Muscle layer of colon (tissue), 2 donors: ENCODE data around the gene ATP4B.

Experiments
- H3K27ac ChIP-seq: one replicate; pipeline ENCODE4 v1.7.0; 2013; ENCODE audit warnings: low read depth, mild to moderate bottlenecking, low read length, moderate library complexity
- H3K27me3 ChIP-seq, 2 donors: one replicate each; pipeline ENCODE4 v1.7.0; 2013; ENCODE audit warnings: low read length in 2 of 2, mild to moderate bottlenecking in 2 of 2; ENCODE audit not compliant: insufficient read depth in 2 of 2, control insufficient read depth in 1 of 2
- H3K36me3 ChIP-seq: one replicate; pipeline ENCODE4 v1.7.0; 2013; ENCODE audit warnings: mild to moderate bottlenecking, low read length; ENCODE audit not compliant: insufficient read depth
- H3K4me1 ChIP-seq: one replicate; pipeline ENCODE4 v1.7.0; 2013; ENCODE audit warnings: mild to moderate bottlenecking, low read length; ENCODE audit not compliant: insufficient read depth
- H3K4me3 ChIP-seq, 2 donors: one replicate each; pipeline ENCODE4 v1.7.0; 2013; ENCODE audit warnings: low read length in 2 of 2, low read depth in 1 of 2, mild to moderate bottlenecking in 1 of 2, moderate library complexity in 1 of 2
- H3K9ac ChIP-seq: one replicate; pipeline ENCODE4 v1.7.0; 2013; ENCODE audit warnings: low read length
- H3K9me3 ChIP-seq: one replicate; pipeline ENCODE4 v1.7.0; 2013; ENCODE audit warnings: mild to moderate bottlenecking, low read length
- donor health status: abdominal sarcoma.
- donor health status: Adenocarcinoma of cecum.

The ATP4B gene

DNA sequence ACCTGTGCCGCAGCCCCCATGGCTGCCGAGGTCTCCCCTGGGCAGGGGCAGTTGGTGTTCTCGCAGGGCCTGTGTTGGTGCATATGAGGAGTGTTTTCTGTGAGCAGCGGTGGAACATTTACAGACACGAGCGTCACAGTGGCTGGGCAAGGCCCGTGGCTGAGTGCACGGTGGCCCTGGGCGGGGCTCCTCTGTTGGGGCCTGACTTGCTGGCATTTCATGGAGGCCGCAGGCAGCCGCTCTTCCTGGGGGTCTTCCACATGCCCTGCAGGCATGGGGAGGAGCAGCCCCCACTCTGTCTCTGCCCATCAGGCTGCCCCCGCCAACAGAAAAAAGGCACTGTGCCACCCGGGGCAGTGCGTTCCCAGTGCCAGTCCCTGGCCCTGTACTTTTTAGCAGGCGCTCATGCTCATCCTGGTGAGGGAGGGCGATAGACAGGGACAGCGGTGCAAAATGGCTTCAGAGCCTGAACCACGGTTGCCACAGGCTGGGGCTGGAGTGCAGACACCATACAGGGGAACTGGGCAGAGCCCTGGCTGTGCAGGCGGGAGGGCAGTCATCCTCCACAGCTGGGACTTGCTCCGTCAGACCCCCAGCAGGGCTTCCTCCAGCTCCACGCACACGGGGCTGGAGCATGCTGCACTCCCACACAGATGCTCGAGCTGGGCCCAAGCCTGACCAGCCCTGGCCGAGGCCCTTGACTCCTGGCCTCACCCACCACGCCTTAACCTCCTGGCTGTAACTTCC lies 49.9 kb downstream of the ATP4B start:
- Histone ChIP-seq H3K4me3 (no peak overlapping the region), H3K9me3 (no peaks in the 10 kb centered on the region), H3K4me1 (no peaks in the 10 kb centered on the region), H3K27ac (no peak overlapping the region), H3K36me3 (no peaks in the 10 kb centered on the region), H3K27me3 (no peaks in the 10 kb centered on the region), H3K9ac (no peak overlapping the region)

DNA sequence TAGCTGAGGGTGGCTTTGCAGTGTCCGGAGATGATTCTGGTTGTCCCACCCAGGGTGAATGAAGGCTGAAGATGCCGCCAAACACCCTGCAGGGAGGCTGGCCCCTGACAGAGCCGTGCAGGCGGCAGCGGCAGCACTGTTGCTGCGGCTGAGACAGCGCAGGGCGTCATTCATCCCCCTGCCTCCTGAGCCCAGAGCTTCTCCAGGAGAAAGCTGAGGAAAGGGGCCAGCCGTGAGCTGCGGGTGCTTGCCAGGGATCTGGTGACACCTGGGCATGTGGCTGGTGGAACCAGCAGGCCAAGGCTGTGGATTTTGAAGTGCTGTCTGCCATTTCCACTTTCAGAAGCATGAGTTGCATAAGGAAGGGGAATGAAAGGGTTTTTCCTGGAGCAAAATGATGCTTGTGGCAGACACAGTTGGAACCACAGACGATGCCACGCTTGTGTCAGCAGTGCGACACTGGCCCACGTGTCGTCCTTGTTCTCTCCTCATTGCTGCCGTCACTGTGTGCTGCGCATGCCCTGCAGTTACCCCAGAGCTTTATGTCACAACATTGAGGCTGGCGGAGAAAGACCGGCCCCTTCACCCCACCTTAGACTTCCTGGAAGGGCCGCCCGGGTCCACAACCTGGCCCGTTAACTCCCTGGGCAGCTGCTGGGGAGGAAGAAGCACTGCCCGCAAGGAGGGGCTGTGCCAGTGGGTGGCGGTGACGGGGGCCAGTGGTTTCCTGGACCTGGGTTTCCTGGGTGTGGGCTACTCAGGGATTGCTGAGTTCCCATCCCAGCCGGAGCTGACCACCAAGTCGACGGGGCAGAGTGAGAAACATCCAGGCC lies 50.7 kb downstream of the ATP4B start:
- H3K27me3 ChIP-seq, result no peaks in the 10 kb centered on the region
- no peaks in the 10 kb centered on the region for H3K36me3 ChIP-seq
- H3K4me3 ChIP-seq, result no peak overlapping the region
- H3K27ac ChIP-seq, result no peak overlapping the region
- H3K9me3 ChIP-seq, result no peaks in the 10 kb centered on the region
- H3K4me1 ChIP-seq, result no peaks in the 10 kb centered on the region
- no peak overlapping the region for H3K9ac ChIP-seq

DNA sequence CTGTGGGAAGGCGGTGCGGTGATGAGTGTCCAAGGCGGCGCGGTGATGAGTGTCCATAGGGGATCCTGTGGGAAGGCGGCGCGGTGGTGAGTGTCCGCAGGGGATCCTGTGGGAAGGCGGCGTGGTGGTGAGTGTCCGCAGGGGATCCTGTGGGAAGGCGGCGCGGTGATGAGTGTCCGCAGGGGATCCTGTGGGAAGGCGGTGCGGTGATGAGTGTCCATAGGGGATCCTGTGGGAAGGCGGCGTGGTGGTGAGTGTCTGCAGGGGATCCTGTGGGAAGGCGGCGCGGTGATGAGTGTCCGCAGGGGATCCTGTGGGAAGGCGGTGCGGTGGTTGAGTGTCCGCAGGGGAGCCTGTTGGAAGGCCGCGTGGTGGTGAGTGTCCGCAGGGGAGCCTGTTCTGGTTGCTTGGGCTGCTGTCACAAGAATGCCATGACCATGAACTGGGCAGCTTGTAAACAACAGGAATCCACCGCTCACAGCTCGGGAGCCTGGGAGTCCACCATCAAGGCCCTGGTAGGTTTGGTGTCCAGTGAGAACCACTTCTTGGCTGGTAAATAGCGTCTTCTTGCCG lies 52.0 kb downstream of the ATP4B start:
- Histone ChIP-seq H3K36me3 (peaks cover under 1% of the 10 kb centered on the region), H3K27ac (no peak overlapping the region)

DNA sequence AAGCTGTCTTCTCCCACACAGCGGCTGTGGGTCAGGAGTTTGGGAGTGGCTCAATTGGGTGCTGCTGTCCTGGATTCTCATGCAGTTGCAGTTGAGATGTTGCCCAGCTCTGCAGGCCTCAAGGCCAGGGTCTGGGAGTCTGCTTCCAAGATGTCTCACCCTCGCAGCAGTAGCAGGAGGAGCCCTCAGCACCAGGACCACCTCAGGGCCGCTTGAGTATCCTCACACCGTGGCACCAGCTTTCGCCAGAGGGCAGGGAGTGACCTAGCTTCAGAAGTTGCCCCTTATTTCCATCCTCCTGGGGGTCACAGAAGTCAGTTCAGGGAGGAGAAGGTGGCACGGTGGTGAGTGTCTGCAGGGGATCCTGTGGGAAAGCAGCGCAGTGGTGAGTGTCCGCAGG lies 52.5 kb downstream of the ATP4B start:
- Histone ChIP-seq H3K9me3 (no peaks in the 10 kb centered on the region), H3K27me3 (no peaks in the 10 kb centered on the region), H3K27ac (no peak overlapping the region), H3K4me1 (no peaks in the 10 kb centered on the region), H3K4me3 (no peak overlapping the region), H3K36me3 (peaks cover 3% of the 10 kb centered on the region), H3K9ac (no peak overlapping the region)

More for the DNA sequence above, 52.0 kb downstream of the ATP4B start:
- Histone ChIP-seq H3K27me3 (no peaks in the 10 kb centered on the region), H3K4me3 (no peak overlapping the region), H3K9me3 (no peaks in the 10 kb centered on the region), H3K4me1 (no peaks in the 10 kb centered on the region), H3K9ac (no peak overlapping the region)

DNA sequence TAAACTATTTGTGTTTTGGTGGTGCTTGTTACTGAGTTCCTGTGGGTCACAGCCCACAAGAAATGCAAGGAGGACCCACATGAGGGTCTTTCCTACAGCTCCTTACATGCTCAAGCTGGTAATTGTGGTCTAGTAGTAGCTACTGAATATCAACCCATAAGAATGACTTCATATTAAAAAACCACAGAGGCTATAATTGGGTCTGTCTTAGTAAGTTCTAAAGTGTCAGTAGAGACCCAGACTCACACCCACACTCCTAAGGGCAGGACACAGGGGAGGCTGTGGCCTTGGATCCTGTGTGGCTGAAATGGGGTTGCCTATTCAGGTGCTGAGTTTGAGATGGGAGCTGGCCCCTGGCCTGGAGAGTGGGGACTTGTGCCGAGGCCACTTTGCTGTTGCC lies 53.8 kb downstream of the ATP4B start:
- Histone ChIP-seq H3K9me3 (no peaks in the 10 kb centered on the region), H3K27ac (no peak overlapping the region), H3K4me3 (no peak overlapping the region), H3K27me3 (no peaks in the 10 kb centered on the region), H3K9ac (no peak overlapping the region), H3K4me1 (no peaks in the 10 kb centered on the region), H3K36me3 (peaks cover 3% of the 10 kb centered on the region)

DNA sequence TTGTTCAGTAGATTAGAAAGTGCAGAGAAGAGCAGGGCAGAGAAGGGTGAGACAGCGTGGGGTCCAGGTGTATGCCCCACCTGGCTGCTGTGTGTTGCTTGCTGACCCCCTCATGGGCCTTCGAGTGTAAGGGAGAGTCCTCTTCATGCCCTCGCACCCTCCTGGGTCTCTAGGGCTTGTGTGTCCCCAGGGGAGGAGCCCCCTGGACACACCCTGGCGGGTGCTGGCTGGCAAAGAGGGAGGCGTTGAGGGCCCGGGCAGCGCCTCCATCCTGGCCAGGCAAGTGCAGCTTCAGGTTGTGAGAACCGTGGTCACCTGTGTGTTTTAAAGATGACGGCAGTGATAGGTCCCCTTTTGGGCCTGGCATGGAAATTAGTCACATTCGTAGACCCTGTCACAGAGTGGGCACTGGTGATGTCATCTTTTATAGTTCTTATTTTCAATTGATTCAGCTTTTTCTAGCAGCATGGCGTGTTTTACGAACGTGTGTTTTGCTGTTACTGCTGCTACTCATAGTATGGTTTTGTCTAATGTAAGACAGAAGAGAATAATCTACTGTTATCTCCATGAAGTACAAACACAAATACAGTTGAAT lies 54.8 kb downstream of the ATP4B start:
- H3K36me3 ChIP-seq, result peaks cover 3% of the 10 kb centered on the region
- H3K4me3 ChIP-seq, result no peak overlapping the region

DNA sequence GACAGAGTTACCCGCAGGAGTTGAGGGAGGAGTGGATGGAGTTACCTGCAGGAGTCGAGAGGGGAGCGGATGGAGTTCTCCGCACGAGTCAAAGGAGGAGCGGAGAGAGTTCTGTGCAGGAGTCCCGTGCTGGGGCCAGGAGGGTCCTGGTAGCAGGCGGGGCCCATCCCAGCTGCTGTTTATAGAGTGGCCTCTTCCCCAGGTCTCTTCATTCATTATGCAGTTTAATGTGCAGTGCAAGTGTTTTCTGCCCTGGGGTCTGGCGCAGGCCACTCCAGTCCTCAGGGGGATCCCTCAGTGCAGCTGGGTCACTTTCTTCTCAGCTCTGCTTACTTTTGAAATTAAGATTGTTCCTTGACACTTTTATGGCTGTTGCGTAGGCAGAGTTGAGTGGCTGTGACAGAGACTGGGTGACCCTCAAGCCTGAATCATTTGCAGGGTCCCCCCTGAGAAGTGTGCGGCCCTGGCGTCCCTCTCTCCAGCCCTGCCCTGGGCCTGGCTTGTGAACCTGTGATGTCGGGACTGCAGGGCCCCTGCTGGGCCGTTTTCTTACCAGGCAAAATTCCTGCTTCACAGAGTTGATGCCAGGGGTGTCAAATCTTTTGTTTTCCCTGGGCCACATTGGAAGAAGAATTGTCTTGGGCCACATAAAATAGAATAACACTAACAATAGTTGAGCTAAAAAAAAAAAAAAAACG lies 55.6 kb downstream of the ATP4B start:
- no peak overlapping the region for H3K9ac ChIP-seq
- no peaks in the 10 kb centered on the region for H3K27me3 ChIP-seq
- no peaks in the 10 kb centered on the region for H3K9me3 ChIP-seq
- no peak overlapping the region for H3K4me3 ChIP-seq
- no peaks in the 10 kb centered on the region for H3K4me1 ChIP-seq
- H3K36me3 ChIP-seq, result peaks cover 3% of the 10 kb centered on the region
- no peak overlapping the region for H3K27ac ChIP-seq

More for the DNA sequence above, 54.8 kb downstream of the ATP4B start:
- H3K27ac ChIP-seq, result no peak overlapping the region
- no peak overlapping the region for H3K9ac ChIP-seq
- H3K9me3 ChIP-seq, result no peaks in the 10 kb centered on the region
- H3K27me3 ChIP-seq, result no peaks in the 10 kb centered on the region
- no peaks in the 10 kb centered on the region for H3K4me1 ChIP-seq

DNA sequence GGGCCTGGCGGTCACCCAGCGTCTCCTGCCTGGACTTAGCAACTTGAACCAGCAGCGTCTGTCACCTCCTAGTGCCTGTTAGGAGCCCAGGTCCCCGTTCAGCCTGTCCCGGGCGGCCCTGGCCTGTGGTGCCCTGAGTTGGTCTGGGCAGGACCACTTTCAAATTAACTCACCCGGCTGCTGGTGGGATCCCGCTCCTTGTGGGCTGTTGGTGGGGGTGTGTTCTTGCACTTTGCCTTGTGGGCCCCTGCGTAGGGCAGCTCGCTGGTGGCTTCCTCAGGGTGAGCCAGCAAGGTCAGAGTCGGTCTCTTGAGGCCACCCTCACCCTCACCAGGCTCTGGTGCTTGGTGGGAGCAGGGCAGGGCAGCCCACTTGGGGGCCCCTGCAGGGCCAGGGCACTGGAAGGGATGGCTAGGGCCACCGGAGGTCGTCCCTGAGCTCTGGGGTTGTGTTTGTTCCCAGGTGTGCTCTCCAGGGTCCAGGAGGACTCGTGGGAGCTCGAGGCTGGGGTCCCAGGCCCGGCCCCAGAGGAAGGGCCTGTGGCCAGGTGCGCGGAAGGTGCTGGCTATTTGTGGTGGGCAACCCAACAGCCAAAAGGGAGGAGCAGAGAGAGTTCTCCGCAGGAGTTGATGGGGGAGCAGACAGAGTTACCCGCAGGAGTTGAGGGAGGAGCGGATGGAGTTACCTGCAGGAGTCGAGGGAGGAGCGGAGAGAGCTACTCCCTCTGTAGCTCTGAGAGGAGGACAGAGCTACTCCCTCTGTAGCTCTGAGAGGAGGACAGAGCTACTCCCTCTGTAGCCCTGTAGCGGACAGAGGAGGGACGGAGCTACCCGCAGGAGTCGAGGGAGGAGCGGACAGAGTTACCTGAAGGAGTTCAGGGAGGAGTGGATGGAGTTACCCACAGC lies 56.6 kb downstream of the ATP4B start:
- Histone ChIP-seq H3K4me3 (no peak overlapping the region), H3K27me3 (no peaks in the 10 kb centered on the region), H3K27ac (no peak overlapping the region), H3K9ac (no peak overlapping the region), H3K9me3 (no peaks in the 10 kb centered on the region), H3K4me1 (no peaks in the 10 kb centered on the region), H3K36me3 (peaks cover 3% of the 10 kb centered on the region)

DNA sequence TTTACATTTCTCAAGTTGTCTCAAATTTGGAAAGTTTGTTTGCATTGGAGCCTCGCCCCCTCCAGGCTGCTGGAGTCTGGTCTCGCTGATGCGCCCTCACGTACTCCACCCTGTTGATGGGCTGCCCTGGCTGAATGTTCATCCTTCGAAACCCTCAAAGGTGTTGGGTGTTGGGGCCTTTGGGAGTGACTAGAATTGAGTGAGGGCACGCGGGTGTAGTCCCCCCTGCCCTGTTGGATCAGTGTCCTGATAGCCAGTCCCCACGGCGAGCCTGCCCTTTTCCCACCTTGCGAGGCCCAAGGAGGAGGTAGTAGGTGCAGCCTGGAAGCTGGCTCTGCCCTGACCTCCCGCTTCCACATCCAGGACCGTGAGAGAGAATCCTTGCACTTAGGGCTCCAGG lies 58.6 kb downstream of the ATP4B start:
- no peaks in the 10 kb centered on the region for H3K27me3 ChIP-seq
- no peak overlapping the region for H3K9ac ChIP-seq
- no peaks in the 10 kb centered on the region for H3K9me3 ChIP-seq
- no peak overlapping the region for H3K4me3 ChIP-seq
- no peaks in the 10 kb centered on the region for H3K4me1 ChIP-seq
- H3K36me3 ChIP-seq, result peaks cover 10% of the 10 kb centered on the region
- H3K27ac ChIP-seq, result no peak overlapping the region
